Fibroblast of the aortic adventitia (primary cell): ENCODE results near the gene TMEM44. TPM values are rescaled to one million over a fixed set of nuclear protein-coding genes. Genes with fewer than 3 reads are reported as not detected.

Experiments
- DNase-seq: peaks from one replicate; pipeline ENCODE4 v3.0.0-alpha.2; 2010; ENCODE audit warnings: low read depth
- H3K4me3 ChIP-seq: 2 replicates; pipeline ENCODE4 v1.5.1; 2011; ENCODE audit warnings: low read depth, mild to moderate bottlenecking, control low read depth, low read length, moderate library complexity
- CTCF ChIP-seq: IDR thresholded peaks from 2 replicates; pipeline ENCODE4 v1.5.1; 2011; ENCODE audit warnings: mild to moderate bottlenecking, low read length, control low read depth, inconsistent platforms; ENCODE audit not compliant: insufficient read depth
- total RNA-seq: library from RNA; depleted of rRNA; stranded (reverse); fragments of >200 nt; gene quantifications from 2 replicates; pipeline ENCODE4 v1.2.3, GENCODE V29; 2012; ENCODE audit warnings: low replicate concordance

TMEM44 gene
- total RNA-seq, 1 donor: 16.7 TPM

GRCh38 chr3:194621947-194622346 is 11.3 kb downstream of the TMEM44 start:
- no peak for TF ChIP-seq CTCF
- H3K4me3 ChIP-seq: no peak overlapping the region
- DNase-seq: no peak

- no peak for DNase-seq
- no peak overlapping the region for H3K4me3 ChIP-seq
- TF ChIP-seq CTCF: no peak
Observed at GRCh38 chr3:194620196-194620595, 13.0 kb downstream of the TMEM44 start.

GRCh38 chr3:194619741-194620140 is 13.5 kb downstream of the TMEM44 start:
- H3K4me3 ChIP-seq: no peak overlapping the region
- no peak for DNase-seq
- no peak for TF ChIP-seq CTCF

- DNase-seq: no peak
- TF ChIP-seq CTCF: no peak
- no peak overlapping the region for H3K4me3 ChIP-seq
Observed at GRCh38 chr3:194618858-194619608, 14.2 kb downstream of the TMEM44 start.

- H3K4me3 ChIP-seq: no peak overlapping the region
- DNase-seq: peak; percentile 37
- no peak for TF ChIP-seq CTCF
Observed at GRCh38 chr3:194617827-194618226, 15.4 kb downstream of the TMEM44 start.

- no peak overlapping the region for H3K4me3 ChIP-seq
- TF ChIP-seq CTCF: no peak
- no peak for DNase-seq
Observed at GRCh38 chr3:194617143-194617671, 16.0 kb downstream of the TMEM44 start.
